ENCODE results near the gene COQ8A.
"Not testable (repeated sequence)": the region's sequence is repeated elsewhere in the genome, so short reads cannot be mapped to it uniquely, and the experiment has no call there.

COQ8A gene

DNA sequence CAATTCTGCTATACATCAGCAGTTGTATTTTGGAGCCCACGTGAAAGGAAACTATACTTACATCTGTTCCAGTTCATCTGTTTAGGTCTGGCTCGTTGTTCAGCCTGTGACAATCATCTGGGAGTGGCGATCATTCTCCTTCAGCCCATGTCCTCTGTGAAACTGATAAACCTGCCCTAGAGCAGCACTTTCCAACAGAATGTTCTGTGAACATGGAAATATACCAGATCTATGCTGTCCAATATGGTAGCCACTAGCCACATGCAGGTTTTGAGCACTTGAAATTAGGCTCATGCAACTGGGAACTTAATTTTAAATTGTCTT lies 24.5 kb upstream of the COQ8A start:
- TF ChIP-seq CTCF (IDR thresholded peaks at IDR 0.05): no peak
- Histone ChIP-seq H3K4me1 (ENCODE audit: control insufficient read depth in 1 of 2, insufficient read depth in 1 of 2, low read depth in 1 of 2, low read length in 1 of 2) (no peaks in the 10 kb centered on the region), H3K36me3 (no peaks in the 10 kb centered on the region), H3K27me3 (no peaks in the 10 kb centered on the region), H3K4me3 (ENCODE audit: low read depth in 1 of 2, low read length in 1 of 2) (no peak overlapping the region), H3K9me3 (no peaks in the 10 kb centered on the region), H3K27ac (no peak overlapping the region)

- no peak for TF ChIP-seq CTCF (IDR thresholded peaks at IDR 0.05)
- no peaks in the 10 kb centered on the region for H3K4me1 ChIP-seq (ENCODE audit: control insufficient read depth in 1 of 2, insufficient read depth in 1 of 2, low read depth in 1 of 2, low read length in 1 of 2)
- no peaks in the 10 kb centered on the region for H3K36me3 ChIP-seq
Measured at GRCh38 chr1:226916497-226916896, 23.6 kb upstream of the COQ8A start.

DNA sequence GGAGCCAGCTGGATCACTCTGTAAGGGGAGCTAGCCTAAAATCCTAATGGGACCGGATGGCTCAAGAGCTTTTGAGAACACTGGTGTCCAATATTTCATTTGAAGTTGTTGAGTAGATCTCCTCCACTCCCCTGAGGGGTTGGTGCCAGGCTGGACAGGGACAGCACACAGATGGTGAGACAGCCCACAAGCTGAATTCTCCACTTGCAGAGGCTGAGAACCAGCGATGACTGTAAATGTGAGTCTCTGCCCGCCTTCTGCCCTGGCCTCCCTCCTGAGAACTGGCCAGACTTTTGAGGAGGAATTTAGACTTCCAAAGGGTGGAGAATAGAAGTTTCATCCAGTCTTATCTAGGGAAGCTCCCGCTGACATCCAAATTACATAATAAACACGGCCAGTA lies 20.5 kb upstream of the COQ8A start:
- Histone ChIP-seq H3K4me1 (ENCODE audit: control insufficient read depth in 1 of 2, insufficient read depth in 1 of 2, low read depth in 1 of 2, low read length in 1 of 2) (no peaks in the 10 kb centered on the region), H3K27ac (no peak overlapping the region), H3K4me3 (ENCODE audit: low read depth in 1 of 2, low read length in 1 of 2) (no peak overlapping the region), H3K27me3 (no peaks in the 10 kb centered on the region), H3K9me3 (no peaks in the 10 kb centered on the region), H3K36me3 (no peaks in the 10 kb centered on the region)
- TF ChIP-seq CTCF (IDR thresholded peaks at IDR 0.05): no peak

More at GRCh38 chr1:226916497-226916896, 23.6 kb upstream of the COQ8A start:
- no peaks in the 10 kb centered on the region for H3K9me3 ChIP-seq
- H3K4me3 ChIP-seq (ENCODE audit: low read depth in 1 of 2, low read length in 1 of 2): no peak overlapping the region
- H3K27me3 ChIP-seq: no peaks in the 10 kb centered on the region
- no peak overlapping the region for H3K27ac ChIP-seq

DNA sequence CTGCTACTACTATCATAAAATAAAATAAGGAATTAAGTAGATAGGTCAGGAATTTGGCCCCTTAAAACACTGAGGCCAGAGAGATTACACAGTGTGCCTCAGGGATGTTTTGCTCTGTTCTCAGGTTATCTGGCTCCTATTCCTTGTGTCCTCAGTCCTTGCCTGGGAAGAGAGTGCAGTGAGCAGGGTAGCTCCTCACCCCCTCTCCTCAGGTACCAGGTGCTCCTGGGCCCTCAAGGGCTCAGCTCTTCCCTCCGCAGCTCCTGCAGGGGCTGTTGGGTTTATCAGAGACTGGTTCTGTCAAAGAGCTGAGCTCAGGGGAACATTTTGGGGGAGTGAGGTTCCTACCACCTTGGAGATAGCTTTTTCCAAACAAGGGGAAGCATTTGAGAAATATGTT lies 20.1 kb upstream of the COQ8A start:
- Histone ChIP-seq H3K27ac (no peak overlapping the region), H3K27me3 (no peaks in the 10 kb centered on the region), H3K36me3 (no peaks in the 10 kb centered on the region), H3K4me1 (ENCODE audit: control insufficient read depth in 1 of 2, insufficient read depth in 1 of 2, low read depth in 1 of 2, low read length in 1 of 2) (no peaks in the 10 kb centered on the region), H3K9me3 (no peaks in the 10 kb centered on the region), H3K4me3 (ENCODE audit: low read depth in 1 of 2, low read length in 1 of 2) (no peak overlapping the region)
- no peak for TF ChIP-seq CTCF (IDR thresholded peaks at IDR 0.05)

- Histone ChIP-seq H3K36me3 (no peaks in the 10 kb centered on the region), H3K9me3 (no peaks in the 10 kb centered on the region), H3K27ac (no peak overlapping the region), H3K4me1 (ENCODE audit: control insufficient read depth in 1 of 2, insufficient read depth in 1 of 2, low read depth in 1 of 2, low read length in 1 of 2) (no peaks in the 10 kb centered on the region), H3K4me3 (ENCODE audit: low read depth in 1 of 2, low read length in 1 of 2) (no peak overlapping the region), H3K27me3 (no peaks in the 10 kb centered on the region)
- TF ChIP-seq CTCF (IDR thresholded peaks at IDR 0.05): no peak
Measured at GRCh38 chr1:226920446-226920894, 19.6 kb upstream of the COQ8A start.

DNA sequence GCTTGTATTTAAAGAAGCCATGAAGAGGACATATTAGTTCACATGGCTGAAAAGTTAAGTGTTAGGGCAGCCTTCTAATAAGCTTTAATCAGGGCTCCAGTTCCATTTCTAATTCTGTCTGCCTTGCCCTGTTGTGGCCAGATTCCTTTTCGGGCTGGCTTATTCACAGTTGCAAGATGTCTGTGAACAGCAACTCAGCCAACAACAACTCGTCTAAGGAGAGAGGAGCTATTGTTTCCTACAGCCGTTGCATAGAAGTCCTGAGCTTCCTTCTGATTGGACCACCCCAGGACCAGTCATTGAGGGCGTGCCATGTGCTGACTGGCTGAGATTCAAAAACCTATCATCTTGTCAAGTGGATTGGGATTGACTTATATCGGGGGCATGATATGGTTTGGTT lies 18.6 kb upstream of the COQ8A start:
- Histone ChIP-seq H3K27me3 (no peaks in the 10 kb centered on the region), H3K4me1 (ENCODE audit: control insufficient read depth in 1 of 2, insufficient read depth in 1 of 2, low read depth in 1 of 2, low read length in 1 of 2) (no peaks in the 10 kb centered on the region), H3K27ac (no peak overlapping the region), H3K36me3 (no peaks in the 10 kb centered on the region), H3K4me3 (ENCODE audit: low read depth in 1 of 2, low read length in 1 of 2) (no peak overlapping the region), H3K9me3 (no peaks in the 10 kb centered on the region)
- no peak for TF ChIP-seq CTCF (IDR thresholded peaks at IDR 0.05)

- not testable (repeated sequence) for H3K4me1 ChIP-seq (ENCODE audit: control insufficient read depth in 1 of 2, insufficient read depth in 1 of 2, low read depth in 1 of 2, low read length in 1 of 2); H3K27ac ChIP-seq; H3K9me3 ChIP-seq; H3K27me3 ChIP-seq; H3K4me3 ChIP-seq (ENCODE audit: low read depth in 1 of 2, low read length in 1 of 2); H3K36me3 ChIP-seq
Measured at GRCh38 chr1:226929260-226930111, 10.6 kb upstream of the COQ8A start.
